ENCODE measurements around the gene VANGL1. TPM values are rescaled to one million over a fixed set of nuclear protein-coding genes. Genes with fewer than 3 reads are reported as not detected.

The VANGL1 gene
- total RNA-seq, 1 donor from 2014 or later = 13.8 TPM

GRCh38 chr1:115726570-115726969 is 84.8 kb downstream of the VANGL1 start:
- Histone ChIP-seq H3K4me3 (ENCODE audit: insufficient read depth, low read depth, low read length) (no peak overlapping the region), H4K20me1 (ENCODE audit: insufficient read depth, low read length) (no peaks in the 10 kb centered on the region), H3K4me1 (ENCODE audit: insufficient read depth, low read length) (no peaks in the 10 kb centered on the region), H3K27me3 (ENCODE audit: insufficient read depth, low read length) (no peaks in the 10 kb centered on the region), H3K9me3 (ENCODE audit: insufficient read depth, low read depth, low read length) (no peaks in the 10 kb centered on the region), H2AFZ (ENCODE audit: low read depth, low read length) (no peak overlapping the region), H3K27ac (ENCODE audit: low read depth, low read length) (no peak overlapping the region), H3K4me2 (ENCODE audit: low read length) (no peak overlapping the region), H3K9ac (ENCODE audit: low read length) (no peak overlapping the region), H3K36me3 (ENCODE audit: insufficient read depth, low read length) (no peaks in the 10 kb centered on the region), H3K79me2 (ENCODE audit: insufficient read depth, low read length) (no peaks in the 10 kb centered on the region)
- no peaks in the 10 kb centered on the region for H3K27me3 Mint-ChIP-seq (ENCODE audit: low read depth, unreplicated experiment)
- H3K36me3 Mint-ChIP-seq (ENCODE audit: low read depth, unreplicated experiment) = peaks cover 4% of the 10 kb centered on the region
- TF ChIP-seq EZH2 (IDR thresholded peaks at IDR 0.05; ENCODE audit: insufficient read depth, low read length) (no peak), CTCF (IDR thresholded peaks at IDR 0.05; ENCODE audit: insufficient read depth, low read depth, low read length) (no peak)
- H3K4me1 Mint-ChIP-seq (ENCODE audit: low read depth, unreplicated experiment) = peaks cover 12% of the 10 kb centered on the region
- no peak for FAIRE-seq
- DNase-seq (ENCODE audit: low read depth) = no peak
- H3K27ac Mint-ChIP-seq (ENCODE audit: unreplicated experiment) = no peak overlapping the region
- H3K4me3 Mint-ChIP-seq (ENCODE audit: unreplicated experiment) = no peak overlapping the region
- H3K9me3 Mint-ChIP-seq (ENCODE audit: unreplicated experiment) = no peaks in the 10 kb centered on the region

- Histone ChIP-seq H3K4me3 (ENCODE audit: insufficient read depth, low read depth, low read length) (no peak overlapping the region), H2AFZ (ENCODE audit: low read depth, low read length) (peak overlapping the region; percentile 1), H3K27me3 (ENCODE audit: insufficient read depth, low read length) (no peaks in the 10 kb centered on the region), H3K4me2 (ENCODE audit: low read length) (peak overlapping the region; percentile 43), H3K9ac (ENCODE audit: low read length) (no peak overlapping the region), H3K4me1 (ENCODE audit: insufficient read depth, low read length) (no peaks in the 10 kb centered on the region), H3K36me3 (ENCODE audit: insufficient read depth, low read length) (no peaks in the 10 kb centered on the region), H3K79me2 (ENCODE audit: insufficient read depth, low read length) (no peaks in the 10 kb centered on the region), H3K9me3 (ENCODE audit: insufficient read depth, low read depth, low read length) (no peaks in the 10 kb centered on the region), H4K20me1 (ENCODE audit: insufficient read depth, low read length) (no peaks in the 10 kb centered on the region), H3K27ac (ENCODE audit: low read depth, low read length) (peak overlapping the region; percentile 8)
- Mint-ChIP-seq H3K27me3 (ENCODE audit: low read depth, unreplicated experiment) (peaks cover 3% of the 10 kb centered on the region), H3K9me3 (ENCODE audit: unreplicated experiment) (no peaks in the 10 kb centered on the region), H3K27ac (ENCODE audit: unreplicated experiment) (peak overlapping the region; percentile 99), H3K4me3 (ENCODE audit: unreplicated experiment) (peak overlapping the region; percentile 13), H3K4me1 (ENCODE audit: low read depth, unreplicated experiment) (peaks cover 12% of the 10 kb centered on the region), H3K36me3 (ENCODE audit: low read depth, unreplicated experiment) (peaks cover 4% of the 10 kb centered on the region)
- DNase-seq (ENCODE audit: low read depth) = peak; percentile 77
- TF ChIP-seq CTCF (IDR thresholded peaks at IDR 0.05; ENCODE audit: insufficient read depth, low read depth, low read length) = no peak
- TF ChIP-seq EZH2 (IDR thresholded peaks at IDR 0.05; ENCODE audit: insufficient read depth, low read length) = no peak
- FAIRE-seq = peak; percentile 58
These were observed 86.0 kb downstream of the VANGL1 start for GRCh38 chr1:115727706-115728249.

DNA sequence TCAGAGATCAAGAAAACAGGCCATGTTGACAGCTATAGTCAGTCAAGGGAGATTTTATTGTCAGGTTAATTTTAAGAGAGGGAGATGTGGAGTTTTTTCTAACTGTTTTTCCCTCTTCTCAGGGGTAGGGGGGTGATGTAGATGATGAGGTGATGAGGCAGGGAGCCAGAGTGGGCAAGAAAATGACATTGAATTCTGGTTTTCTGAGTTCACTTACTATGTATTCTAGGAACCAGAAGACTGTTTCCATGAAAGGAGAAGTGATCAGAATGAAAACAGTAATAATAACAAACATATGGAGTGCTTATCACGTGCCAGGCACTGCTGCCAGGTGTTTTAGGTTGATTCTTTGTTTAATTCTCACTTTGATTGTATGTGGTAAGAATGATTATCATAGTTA is 86.6 kb downstream of the VANGL1 start:
- peak overlapping the region; percentile 1 for H2AFZ ChIP-seq (ENCODE audit: low read depth, low read length)
- H3K4me2 ChIP-seq (ENCODE audit: low read length) = peak overlapping the region; percentile 43
- Mint-ChIP-seq H3K36me3 (ENCODE audit: low read depth, unreplicated experiment) (peaks cover 4% of the 10 kb centered on the region), H3K27ac (ENCODE audit: unreplicated experiment) (peak overlapping the region; percentile 99), H3K27me3 (ENCODE audit: low read depth, unreplicated experiment) (peaks cover 3% of the 10 kb centered on the region), H3K4me3 (ENCODE audit: unreplicated experiment) (no peak overlapping the region), H3K9me3 (ENCODE audit: unreplicated experiment) (no peaks in the 10 kb centered on the region), H3K4me1 (ENCODE audit: low read depth, unreplicated experiment) (peaks cover 12% of the 10 kb centered on the region)
- no peaks in the 10 kb centered on the region for H3K4me1 ChIP-seq (ENCODE audit: insufficient read depth, low read length)
- no peaks in the 10 kb centered on the region for H3K9me3 ChIP-seq (ENCODE audit: insufficient read depth, low read depth, low read length)
- H4K20me1 ChIP-seq (ENCODE audit: insufficient read depth, low read length) = no peaks in the 10 kb centered on the region
- DNase-seq (ENCODE audit: low read depth) (no peak), FAIRE-seq (no peak)
- H3K4me3 ChIP-seq (ENCODE audit: insufficient read depth, low read depth, low read length) = no peak overlapping the region
- no peaks in the 10 kb centered on the region for H3K36me3 ChIP-seq (ENCODE audit: insufficient read depth, low read length)
- TF ChIP-seq EZH2 (IDR thresholded peaks at IDR 0.05; ENCODE audit: insufficient read depth, low read length) (no peak), CTCF (IDR thresholded peaks at IDR 0.05; ENCODE audit: insufficient read depth, low read depth, low read length) (no peak)
- H3K79me2 ChIP-seq (ENCODE audit: insufficient read depth, low read length) = no peaks in the 10 kb centered on the region
- H3K9ac ChIP-seq (ENCODE audit: low read length) = no peak overlapping the region
- no peaks in the 10 kb centered on the region for H3K27me3 ChIP-seq (ENCODE audit: insufficient read depth, low read length)
- H3K27ac ChIP-seq (ENCODE audit: low read depth, low read length) = peak overlapping the region; percentile 8
